AG04449 (cell line): ENCODE results near the gene PRKAG3.

Experiments used
- CTCF ChIA-PET: fragments of 350-600 bp; formaldehyde crosslinking; extraction: SDS; loops from one replicate; lab custom pipeline; 2021; ENCODE audit warnings: antibody characterized with exemption; lab: Yijun Ruan, JAX
- POLR2A ChIA-PET: fragments of 400-600, 350-600 bp; formaldehyde crosslinking; extraction: SDS; loops from one replicate; lab custom pipeline; 2020; ENCODE audit warnings: antibody characterized with exemption, inconsistent platforms; lab: Yijun Ruan, JAX
- DNase-seq: peaks from one replicate; pipeline ENCODE4 v3.0.0-alpha.2; 2010; ENCODE audit warnings: low read depth, low spot score
- H3K4me3 ChIP-seq: 2 replicates; pipeline ENCODE4 v1.5.1; 2011; ENCODE audit warnings: low read depth, mild to moderate bottlenecking, control low read depth, low read length
- TF ChIP-seq, protein P1 (sequence below): IDR thresholded peaks from one replicate; pipeline ENCODE4 v1.5.1; 2011; ENCODE audit warnings: mild to moderate bottlenecking, moderate library complexity, low read length, control low read depth, inconsistent platforms; ENCODE audit not compliant: insufficient read depth; ENCODE audit errors: missing control alignments

PRKAG3 gene

DNA sequence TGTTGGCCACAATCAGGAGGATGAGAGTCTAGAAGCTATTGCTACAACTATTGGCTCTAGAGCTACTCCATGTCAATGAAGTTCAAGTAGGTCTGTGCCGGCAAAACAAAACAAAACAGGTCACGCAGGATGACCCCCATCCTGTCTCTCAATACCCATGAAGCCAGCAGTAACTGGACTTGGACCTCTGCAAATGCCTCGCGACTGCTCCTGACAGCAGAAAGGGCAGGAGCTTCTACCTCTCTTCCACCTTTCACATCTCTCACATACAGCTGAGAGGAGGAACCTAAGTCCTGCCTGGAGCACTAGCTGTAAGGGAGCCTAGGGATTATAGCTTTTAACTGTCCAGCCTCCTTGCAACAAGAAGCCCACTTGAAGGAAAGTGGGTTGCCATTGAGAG is 16.0 kb downstream of the PRKAG3 start:
- H3K4me3 ChIP-seq, result no peak overlapping the region
- TF ChIP-seq, protein P1, sequence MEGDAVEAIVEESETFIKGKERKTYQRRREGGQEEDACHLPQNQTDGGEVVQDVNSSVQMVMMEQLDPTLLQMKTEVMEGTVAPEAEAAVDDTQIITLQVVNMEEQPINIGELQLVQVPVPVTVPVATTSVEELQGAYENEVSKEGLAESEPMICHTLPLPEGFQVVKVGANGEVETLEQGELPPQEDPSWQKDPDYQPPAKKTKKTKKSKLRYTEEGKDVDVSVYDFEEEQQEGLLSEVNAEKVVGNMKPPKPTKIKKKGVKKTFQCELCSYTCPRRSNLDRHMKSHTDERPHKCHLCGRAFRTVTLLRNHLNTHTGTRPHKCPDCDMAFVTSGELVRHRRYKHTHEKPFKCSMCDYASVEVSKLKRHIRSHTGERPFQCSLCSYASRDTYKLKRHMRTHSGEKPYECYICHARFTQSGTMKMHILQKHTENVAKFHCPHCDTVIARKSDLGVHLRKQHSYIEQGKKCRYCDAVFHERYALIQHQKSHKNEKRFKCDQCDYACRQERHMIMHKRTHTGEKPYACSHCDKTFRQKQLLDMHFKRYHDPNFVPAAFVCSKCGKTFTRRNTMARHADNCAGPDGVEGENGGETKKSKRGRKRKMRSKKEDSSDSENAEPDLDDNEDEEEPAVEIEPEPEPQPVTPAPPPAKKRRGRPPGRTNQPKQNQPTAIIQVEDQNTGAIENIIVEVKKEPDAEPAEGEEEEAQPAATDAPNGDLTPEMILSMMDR, result no peak
- ChIA-PET CTCF (interaction anchor here (0.9 to 2.5 kb wide), 3 partner anchors 32 to 257 kb away, joined by 3 to 13 read pairs (median 4); partner anchors contain the start of genes BCS1L and ZNF142), POLR2A (no interaction called here)
- no peak for DNase-seq

DNA sequence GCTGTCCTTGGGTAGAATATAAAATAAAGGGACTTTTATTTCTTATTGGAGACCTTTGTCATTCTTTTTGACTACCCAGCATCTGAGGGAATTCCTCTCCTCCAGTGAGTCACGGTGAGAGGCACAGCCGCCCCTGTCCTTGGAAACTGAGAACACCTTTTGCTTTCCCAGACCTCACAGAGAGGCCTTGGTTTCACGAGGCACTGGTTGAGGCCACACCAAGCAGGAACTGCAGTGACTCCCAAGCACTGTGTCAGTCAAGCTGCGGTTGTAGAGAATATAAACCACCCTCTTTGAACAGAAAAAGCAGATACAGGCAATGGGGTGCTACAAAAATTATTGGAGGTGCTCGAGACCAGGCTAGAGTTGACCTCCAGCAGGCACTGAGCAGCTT is 16.4 kb downstream of the PRKAG3 start:
- TF ChIP-seq, protein P1, result no peak
- DNase-seq, result no peak
- H3K4me3 ChIP-seq, result no peak overlapping the region
- POLR2A ChIA-PET, result no interaction called here
- CTCF ChIA-PET, result interaction anchor here (0.6 to 2.5 kb wide), 2 partner anchors 9 to 33 kb away, joined by 3 to 13 read pairs; no protein-coding TSS in a partner anchor

DNA sequence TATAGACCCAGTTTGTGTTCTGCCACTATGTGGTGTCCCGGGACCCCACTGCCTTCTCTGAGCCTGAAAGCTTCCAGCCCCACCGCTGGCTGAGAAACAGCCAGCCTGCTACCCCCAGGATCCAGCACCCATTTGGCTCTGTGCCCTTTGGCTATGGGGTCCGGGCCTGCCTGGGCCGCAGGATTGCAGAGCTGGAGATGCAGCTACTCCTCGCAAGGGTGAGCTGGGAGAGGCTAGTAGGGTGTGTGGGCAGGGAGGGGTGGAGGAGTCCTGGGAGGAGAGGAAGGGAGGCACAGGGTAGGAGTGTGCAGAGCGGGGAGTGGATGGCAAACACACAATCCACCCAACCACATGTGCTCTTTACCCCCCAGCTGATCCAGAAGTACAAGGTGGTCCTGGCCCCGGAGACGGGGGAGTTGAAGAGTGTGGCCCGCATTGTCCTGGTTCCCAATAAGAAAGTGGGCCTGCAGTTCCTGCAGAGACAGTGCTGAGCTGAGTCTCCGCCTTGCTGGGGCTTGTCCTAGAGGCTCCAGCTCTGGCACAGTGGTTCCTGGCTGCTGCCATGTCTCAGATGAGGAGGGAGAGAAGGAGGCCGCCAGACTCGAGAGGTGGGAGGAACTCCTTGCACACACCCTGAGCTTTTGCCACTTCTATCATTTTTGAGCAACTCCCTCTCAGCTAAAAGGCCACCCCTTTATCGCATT is 16.9 kb downstream of the PRKAG3 start:
- TF ChIP-seq, protein P1, result no peak
- POLR2A ChIA-PET, result no interaction called here
- no peak overlapping the region for H3K4me3 ChIP-seq
- no peak for DNase-seq
- CTCF ChIA-PET, result interaction anchor here (0.6 to 2.5 kb wide), 2 partner anchors 8 to 33 kb away, joined by 3 to 13 read pairs; no protein-coding TSS in a partner anchor

DNA sequence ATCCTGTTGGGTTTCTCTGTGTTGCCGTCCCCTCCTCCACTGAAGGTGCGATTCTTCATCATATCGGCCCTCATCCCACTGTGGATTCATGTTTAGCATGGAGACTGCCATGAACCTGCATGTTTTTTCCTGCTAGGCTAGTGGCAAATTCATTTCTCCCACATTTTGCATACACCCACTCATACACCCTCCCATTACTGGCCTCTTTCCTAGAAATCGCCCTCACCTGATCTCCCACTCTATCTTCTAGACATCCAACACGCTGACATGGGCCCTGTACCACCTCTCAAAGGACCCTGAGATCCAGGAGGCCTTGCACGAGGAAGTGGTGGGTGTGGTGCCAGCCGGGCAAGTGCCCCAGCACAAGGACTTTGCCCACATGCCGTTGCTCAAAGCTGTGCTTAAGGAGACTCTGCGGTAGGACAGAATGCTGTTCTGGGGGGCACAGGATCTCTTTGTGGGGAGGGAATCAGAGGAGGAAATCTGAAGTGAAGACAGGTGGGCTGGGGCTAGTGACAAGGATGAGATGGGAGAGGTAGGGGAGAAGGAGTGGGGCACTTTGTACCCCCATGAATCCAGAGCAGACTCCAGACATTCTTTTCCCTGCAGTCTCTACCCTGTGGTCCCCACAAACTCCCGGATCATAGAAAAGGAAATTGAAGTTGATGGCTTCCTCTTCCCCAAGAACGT is 17.7 kb downstream of the PRKAG3 start:
- CTCF ChIA-PET, result no interaction called here

DNA sequence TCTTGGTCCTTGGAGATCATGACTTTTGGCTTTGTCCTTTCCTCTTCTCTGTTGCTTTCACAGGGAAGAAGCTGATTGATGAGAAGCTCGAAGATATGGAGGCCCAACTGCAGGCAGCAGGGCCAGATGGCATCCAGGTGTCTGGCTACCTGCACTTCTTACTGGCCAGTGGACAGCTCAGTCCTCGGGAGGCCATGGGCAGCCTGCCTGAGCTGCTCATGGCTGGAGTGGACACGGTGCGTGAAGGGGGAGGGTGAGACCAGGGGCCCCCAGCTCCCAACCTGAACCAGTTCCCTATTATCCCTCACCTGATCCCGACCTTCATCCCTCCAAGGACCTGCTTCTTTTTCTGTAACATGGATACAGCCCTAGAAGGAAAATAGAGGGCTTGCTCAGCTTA is 18.7 kb downstream of the PRKAG3 start:
- TF ChIP-seq, protein P1, result no peak
- CTCF ChIA-PET, result no interaction called here
- H3K4me3 ChIP-seq, result no peak overlapping the region
- POLR2A ChIA-PET, result no interaction called here
- no peak for DNase-seq

More for the DNA sequence above, 17.7 kb downstream of the PRKAG3 start:
- POLR2A ChIA-PET, result no interaction called here
- no peak for DNase-seq
- no peak overlapping the region for H3K4me3 ChIP-seq
- TF ChIP-seq, protein P1, result no peak
